Measurements from ENCODE around the gene TMEM161A. TPM values are rescaled to one million over a fixed set of nuclear protein-coding genes. Genes with fewer than 3 reads are reported as not detected.

The TMEM161A gene
- total and polyA plus RNA-seq, 9 of the 15 experiments (the other 6 are each of a cell fraction or from before 2014, with no cell fraction given): 0.63 to 92.3 (median 38.9) TPM

DNA sequence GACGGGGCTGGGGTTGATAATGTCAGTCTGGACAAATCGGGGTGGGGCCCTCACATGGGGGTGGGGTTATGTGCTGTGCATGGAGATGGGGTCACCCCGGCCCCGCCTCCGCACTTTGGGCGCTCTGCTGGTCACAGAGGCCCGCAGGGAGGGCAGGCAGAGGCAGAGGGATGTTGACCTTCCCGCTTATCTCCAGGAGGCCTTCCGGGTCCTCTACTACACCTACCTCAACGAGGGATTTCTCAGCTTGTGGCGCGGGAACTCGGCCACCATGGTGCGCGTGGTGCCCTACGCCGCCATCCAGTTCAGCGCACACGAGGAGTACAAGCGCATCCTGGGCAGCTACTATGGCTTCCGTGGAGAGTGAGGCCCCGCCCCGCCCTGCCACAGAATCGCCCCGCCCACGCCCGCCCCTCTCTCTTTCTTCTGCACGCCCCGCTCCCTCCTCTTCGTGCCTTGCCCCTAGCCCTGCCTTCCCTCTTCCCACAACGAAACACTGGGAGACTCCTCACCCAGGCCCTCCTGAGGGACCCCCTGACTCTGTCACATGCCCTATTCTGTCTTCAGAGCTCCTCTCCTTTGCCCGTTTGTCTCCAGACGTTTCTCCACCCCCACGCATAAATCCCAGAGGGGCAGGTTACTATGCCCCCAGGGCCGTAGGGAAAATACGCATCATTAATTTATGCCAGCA lies 32.8 kb downstream of the TMEM161A start (continued):
- TF ChIP-seq, protein P1, sequence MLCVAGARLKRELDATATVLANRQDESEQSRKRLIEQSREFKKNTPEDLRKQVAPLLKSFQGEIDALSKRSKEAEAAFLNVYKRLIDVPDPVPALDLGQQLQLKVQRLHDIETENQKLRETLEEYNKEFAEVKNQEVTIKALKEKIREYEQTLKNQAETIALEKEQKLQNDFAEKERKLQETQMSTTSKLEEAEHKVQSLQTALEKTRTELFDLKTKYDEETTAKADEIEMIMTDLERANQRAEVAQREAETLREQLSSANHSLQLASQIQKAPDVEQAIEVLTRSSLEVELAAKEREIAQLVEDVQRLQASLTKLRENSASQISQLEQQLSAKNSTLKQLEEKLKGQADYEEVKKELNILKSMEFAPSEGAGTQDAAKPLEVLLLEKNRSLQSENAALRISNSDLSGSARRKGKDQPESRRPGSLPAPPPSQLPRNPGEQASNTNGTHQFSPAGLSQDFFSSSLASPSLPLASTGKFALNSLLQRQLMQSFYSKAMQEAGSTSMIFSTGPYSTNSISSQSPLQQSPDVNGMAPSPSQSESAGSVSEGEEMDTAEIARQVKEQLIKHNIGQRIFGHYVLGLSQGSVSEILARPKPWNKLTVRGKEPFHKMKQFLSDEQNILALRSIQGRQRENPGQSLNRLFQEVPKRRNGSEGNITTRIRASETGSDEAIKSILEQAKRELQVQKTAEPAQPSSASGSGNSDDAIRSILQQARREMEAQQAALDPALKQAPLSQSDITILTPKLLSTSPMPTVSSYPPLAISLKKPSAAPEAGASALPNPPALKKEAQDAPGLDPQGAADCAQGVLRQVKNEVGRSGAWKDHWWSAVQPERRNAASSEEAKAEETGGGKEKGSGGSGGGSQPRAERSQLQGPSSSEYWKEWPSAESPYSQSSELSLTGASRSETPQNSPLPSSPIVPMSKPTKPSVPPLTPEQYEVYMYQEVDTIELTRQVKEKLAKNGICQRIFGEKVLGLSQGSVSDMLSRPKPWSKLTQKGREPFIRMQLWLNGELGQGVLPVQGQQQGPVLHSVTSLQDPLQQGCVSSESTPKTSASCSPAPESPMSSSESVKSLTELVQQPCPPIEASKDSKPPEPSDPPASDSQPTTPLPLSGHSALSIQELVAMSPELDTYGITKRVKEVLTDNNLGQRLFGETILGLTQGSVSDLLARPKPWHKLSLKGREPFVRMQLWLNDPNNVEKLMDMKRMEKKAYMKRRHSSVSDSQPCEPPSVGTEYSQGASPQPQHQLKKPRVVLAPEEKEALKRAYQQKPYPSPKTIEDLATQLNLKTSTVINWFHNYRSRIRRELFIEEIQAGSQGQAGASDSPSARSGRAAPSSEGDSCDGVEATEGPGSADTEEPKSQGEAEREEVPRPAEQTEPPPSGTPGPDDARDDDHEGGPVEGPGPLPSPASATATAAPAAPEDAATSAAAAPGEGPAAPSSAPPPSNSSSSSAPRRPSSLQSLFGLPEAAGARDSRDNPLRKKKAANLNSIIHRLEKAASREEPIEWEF (CRISPR knock-in tag; IDR thresholded peaks at IDR 0.05): no peak
- TF ChIP-seq, protein P2, sequence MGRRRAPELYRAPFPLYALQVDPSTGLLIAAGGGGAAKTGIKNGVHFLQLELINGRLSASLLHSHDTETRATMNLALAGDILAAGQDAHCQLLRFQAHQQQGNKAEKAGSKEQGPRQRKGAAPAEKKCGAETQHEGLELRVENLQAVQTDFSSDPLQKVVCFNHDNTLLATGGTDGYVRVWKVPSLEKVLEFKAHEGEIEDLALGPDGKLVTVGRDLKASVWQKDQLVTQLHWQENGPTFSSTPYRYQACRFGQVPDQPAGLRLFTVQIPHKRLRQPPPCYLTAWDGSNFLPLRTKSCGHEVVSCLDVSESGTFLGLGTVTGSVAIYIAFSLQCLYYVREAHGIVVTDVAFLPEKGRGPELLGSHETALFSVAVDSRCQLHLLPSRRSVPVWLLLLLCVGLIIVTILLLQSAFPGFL (CRISPR knock-in tag; IDR thresholded peaks at IDR 0.05): no peak
- TF ChIP-seq ZKSCAN3 (CRISPR knock-in tag; IDR thresholded peaks at IDR 0.05) (no peak), HMGN3 (IDR thresholded peaks at IDR 0.05; ENCODE audit: borderline replicate concordance, extremely low read depth, insufficient read length, low read depth, low read length) (peak; percentile 40), ZNF764 (CRISPR knock-in tag; IDR thresholded peaks at IDR 0.05; ENCODE audit: low read depth) (no peak), RBBP5 (IDR thresholded peaks at IDR 0.05; ENCODE audit: borderline replicate concordance, insufficient read depth, low read length, poor library complexity, severe bottlenecking) (no peak), NBN (IDR thresholded peaks at IDR 0.05; ENCODE audit: low read depth) (no peak), STAT5B (CRISPR knock-in tag; IDR thresholded peaks at IDR 0.05) (no peak), ZNF75A (CRISPR knock-in tag; IDR thresholded peaks at IDR 0.05) (no peak), U2AF2 (optimal IDR thresholded peaks at IDR 0.05; ENCODE audit: low read depth, low read length) (no peak), NRF1 (conservative IDR thresholded peaks at IDR 0.05 in 1 of 2, IDR thresholded peaks at IDR 0.05 in 1 of 2) (peak; percentile 68 to 75), ZNF3 (CRISPR knock-in tag; IDR thresholded peaks at IDR 0.05) (no peak), ZNF695 (CRISPR knock-in tag; IDR thresholded peaks at IDR 0.05) (no peak), FOS (IDR thresholded peaks at IDR 0.05; ENCODE audit: extremely low read depth, insufficient read length) (no peak), RBFOX2 (IDR thresholded peaks at IDR 0.05; ENCODE audit: low read depth, low read length) (peak; percentile 76), ZBTB1 (CRISPR knock-in tag; IDR thresholded peaks at IDR 0.05; ENCODE audit: borderline replicate concordance, low read depth) (no peak)
- TF ChIP-seq, protein P3, sequence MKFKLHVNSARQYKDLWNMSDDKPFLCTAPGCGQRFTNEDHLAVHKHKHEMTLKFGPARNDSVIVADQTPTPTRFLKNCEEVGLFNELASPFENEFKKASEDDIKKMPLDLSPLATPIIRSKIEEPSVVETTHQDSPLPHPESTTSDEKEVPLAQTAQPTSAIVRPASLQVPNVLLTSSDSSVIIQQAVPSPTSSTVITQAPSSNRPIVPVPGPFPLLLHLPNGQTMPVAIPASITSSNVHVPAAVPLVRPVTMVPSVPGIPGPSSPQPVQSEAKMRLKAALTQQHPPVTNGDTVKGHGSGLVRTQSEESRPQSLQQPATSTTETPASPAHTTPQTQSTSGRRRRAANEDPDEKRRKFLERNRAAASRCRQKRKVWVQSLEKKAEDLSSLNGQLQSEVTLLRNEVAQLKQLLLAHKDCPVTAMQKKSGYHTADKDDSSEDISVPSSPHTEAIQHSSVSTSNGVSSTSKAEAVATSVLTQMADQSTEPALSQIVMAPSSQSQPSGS (CRISPR knock-in tag; IDR thresholded peaks at IDR 0.05): no peak
- TF ChIP-seq, protein P4, sequence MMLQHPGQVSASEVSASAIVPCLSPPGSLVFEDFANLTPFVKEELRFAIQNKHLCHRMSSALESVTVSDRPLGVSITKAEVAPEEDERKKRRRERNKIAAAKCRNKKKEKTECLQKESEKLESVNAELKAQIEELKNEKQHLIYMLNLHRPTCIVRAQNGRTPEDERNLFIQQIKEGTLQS (IDR thresholded peaks at IDR 0.05): 0 out of 2 replicates have a peak, but pooled peaks have one; percentile 11
- TF ChIP-seq, protein P4 (CRISPR knock-in tag; conservative IDR thresholded peaks at IDR 0.05): no peak
